Measurements from ENCODE around the gene TRPM3. TPM values are rescaled to one million over a fixed set of nuclear protein-coding genes. Genes with fewer than 3 reads are reported as not detected.

TRPM3 gene
- total and polyA plus RNA-seq, 2 of the 13 experiments (the other 11 are each of a cell fraction or from before 2014, with no cell fraction given), result not detected

DNA sequence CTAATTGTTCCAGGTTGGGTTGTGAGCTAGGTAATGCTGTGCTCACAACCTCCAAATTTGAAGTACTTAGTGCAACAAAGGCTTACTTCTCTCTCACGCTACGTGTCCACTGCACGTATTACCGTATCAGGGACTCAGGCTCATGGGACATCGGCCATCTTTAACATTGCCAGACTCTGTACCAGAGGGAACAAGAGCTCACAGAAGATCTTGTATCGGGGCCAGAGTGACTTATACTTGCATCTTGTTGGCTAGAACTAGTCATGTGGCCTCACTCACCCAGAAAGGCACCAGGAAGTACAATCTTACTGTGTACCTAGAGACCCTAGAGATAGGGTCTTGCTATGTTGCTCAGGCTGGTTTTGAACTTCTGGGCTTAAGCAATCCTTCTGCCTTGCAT lies 625.9 kb downstream of the TRPM3 start (continued):
- no peak for TF ChIP-seq GLI4 (CRISPR knock-in tag; IDR thresholded peaks at IDR 0.05; ENCODE audit: borderline replicate concordance)
- no peak for TF ChIP-seq ZNF253 (CRISPR knock-in tag; IDR thresholded peaks at IDR 0.05; ENCODE audit: borderline replicate concordance)
- no peak for TF ChIP-seq ZNF180 (CRISPR knock-in tag; IDR thresholded peaks at IDR 0.05; ENCODE audit: borderline replicate concordance, low read depth)
- TF ChIP-seq NKX3-1 (CRISPR knock-in tag; IDR thresholded peaks at IDR 0.05), result no peak
- TF ChIP-seq RFXANK (CRISPR knock-in tag; IDR thresholded peaks at IDR 0.05), result no peak

DNA sequence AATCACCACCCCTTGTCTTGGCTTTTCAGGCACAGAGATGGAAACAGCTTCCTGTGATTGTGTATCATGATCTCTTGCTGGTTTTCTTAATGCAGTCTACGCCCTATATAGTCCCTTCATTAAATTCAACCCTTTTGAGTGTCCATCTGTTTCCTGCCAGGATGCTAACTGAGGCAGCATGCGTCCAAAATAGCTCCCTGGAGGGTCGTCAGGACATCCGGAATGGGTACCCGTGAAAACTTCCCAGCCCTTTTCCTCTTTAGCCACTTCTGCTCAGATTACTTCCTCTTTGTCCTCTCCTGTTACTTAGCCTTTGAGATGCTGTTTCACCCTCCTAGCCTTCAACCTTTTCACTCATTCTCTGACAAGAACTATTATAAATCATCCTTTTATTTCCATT lies 627.2 kb downstream of the TRPM3 start:
- no peak for ATAC-seq
- in situ Hi-C loops (cut with HindIII; ENCODE audit: extremely low pct_ligation_motif_present, low pct_unique_long_range_greater_than_20kb) (no loop called here), intact Hi-C loops (cut with micrococcal nuclease; ENCODE audit: unreplicated experiment) (no loop called here)
- ChIA-PET POLR2A (no interaction called here), CTCF (ENCODE audit: low intra/inter-chr PET ratio, low total read pairs) (no interaction called here)
- Histone ChIP-seq H4K20me1 (ENCODE audit: insufficient read depth, low read length) (no peaks in the 10 kb centered on the region), H3K9ac (ENCODE audit: insufficient read depth, low read depth, low read length) (no peak overlapping the region), H3K27ac (ENCODE audit: extremely low read length, insufficient read depth, low read length) (no peak overlapping the region), H2AFZ (ENCODE audit: low read length) (no peak overlapping the region), H3K4me1 (ENCODE audit: insufficient read depth, low read length) (no peaks in the 10 kb centered on the region), H3K79me2 (ENCODE audit: insufficient read depth, low read length) (no peaks in the 10 kb centered on the region), H3K4me3 (replicated peaks in 1 of 3; ENCODE audit: insufficient read depth in 1 of 3, low read depth in 2 of 3, low read length in 3 of 3) (no peak overlapping the region), H3K27me3 (ENCODE audit: control insufficient read depth in 1 of 2, insufficient read depth in 2 of 2, low read length in 2 of 2) (peaks cover 1 to 5% of the 10 kb centered on the region in 2 experiments; a peak in 3 of 5 replicates), H3K9me3 (ENCODE audit: low read length) (no peaks in the 10 kb centered on the region), H3K36me3 (replicated peaks in 1 of 2; ENCODE audit: control insufficient read depth in 1 of 2, insufficient read depth in 2 of 2, low read length in 2 of 2) (no peaks in the 10 kb centered on the region), H3K4me2 (ENCODE audit: low read depth, low read length) (no peak overlapping the region)
- FAIRE-seq, result no peak
- TF ChIP-seq BRCA1 (CRISPR knock-in tag; IDR thresholded peaks at IDR 0.05), result no peak
- TF ChIP-seq NR3C1 (CRISPR knock-in tag; IDR thresholded peaks at IDR 0.05), result no peak
- TF ChIP-seq, protein P1, sequence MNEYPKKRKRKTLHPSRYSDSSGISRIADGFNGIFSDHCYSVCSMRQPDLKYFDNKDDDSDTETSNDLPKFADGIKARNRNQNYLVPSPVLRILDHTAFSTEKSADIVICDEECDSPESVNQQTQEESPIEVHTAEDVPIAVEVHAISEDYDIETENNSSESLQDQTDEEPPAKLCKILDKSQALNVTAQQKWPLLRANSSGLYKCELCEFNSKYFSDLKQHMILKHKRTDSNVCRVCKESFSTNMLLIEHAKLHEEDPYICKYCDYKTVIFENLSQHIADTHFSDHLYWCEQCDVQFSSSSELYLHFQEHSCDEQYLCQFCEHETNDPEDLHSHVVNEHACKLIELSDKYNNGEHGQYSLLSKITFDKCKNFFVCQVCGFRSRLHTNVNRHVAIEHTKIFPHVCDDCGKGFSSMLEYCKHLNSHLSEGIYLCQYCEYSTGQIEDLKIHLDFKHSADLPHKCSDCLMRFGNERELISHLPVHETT (CRISPR knock-in tag; conservative IDR thresholded peaks at IDR 0.05), result no peak
- TF ChIP-seq, protein P2, sequence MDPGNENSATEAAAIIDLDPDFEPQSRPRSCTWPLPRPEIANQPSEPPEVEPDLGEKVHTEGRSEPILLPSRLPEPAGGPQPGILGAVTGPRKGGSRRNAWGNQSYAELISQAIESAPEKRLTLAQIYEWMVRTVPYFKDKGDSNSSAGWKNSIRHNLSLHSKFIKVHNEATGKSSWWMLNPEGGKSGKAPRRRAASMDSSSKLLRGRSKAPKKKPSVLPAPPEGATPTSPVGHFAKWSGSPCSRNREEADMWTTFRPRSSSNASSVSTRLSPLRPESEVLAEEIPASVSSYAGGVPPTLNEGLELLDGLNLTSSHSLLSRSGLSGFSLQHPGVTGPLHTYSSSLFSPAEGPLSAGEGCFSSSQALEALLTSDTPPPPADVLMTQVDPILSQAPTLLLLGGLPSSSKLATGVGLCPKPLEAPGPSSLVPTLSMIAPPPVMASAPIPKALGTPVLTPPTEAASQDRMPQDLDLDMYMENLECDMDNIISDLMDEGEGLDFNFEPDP (CRISPR knock-in tag; conservative IDR thresholded peaks at IDR 0.05), result no peak
- no TSS peak for BruUV-seq (replicated peaks)
- DNase-seq (ENCODE audit: low spot score), result no peak
- 21% methylated on average over 5 of the region's 5 CpGs for WGBS (ENCODE audit: low lambda C conversion rate)

All from HepG2 (cell line).